A549 treated with AZD9567 at 1 μM for 4 hours (cell line): ENCODE results near the gene CCL18. TPM values are rescaled to one million over a fixed set of nuclear protein-coding genes. Genes with fewer than 3 reads are reported as not detected.

Experiments used
- total RNA-seq: library from RNA; stranded (reverse); fragments of 200-300 nt; extraction: Qiagen RNA extraction; gene quantifications from 5 replicates; pipeline ENCODE4 v1.2.3, GENCODE V29; 2022; ENCODE audit not compliant: insufficient read depth

CCL18 gene
- total RNA-seq: not detected in 5 replicates

DNA sequence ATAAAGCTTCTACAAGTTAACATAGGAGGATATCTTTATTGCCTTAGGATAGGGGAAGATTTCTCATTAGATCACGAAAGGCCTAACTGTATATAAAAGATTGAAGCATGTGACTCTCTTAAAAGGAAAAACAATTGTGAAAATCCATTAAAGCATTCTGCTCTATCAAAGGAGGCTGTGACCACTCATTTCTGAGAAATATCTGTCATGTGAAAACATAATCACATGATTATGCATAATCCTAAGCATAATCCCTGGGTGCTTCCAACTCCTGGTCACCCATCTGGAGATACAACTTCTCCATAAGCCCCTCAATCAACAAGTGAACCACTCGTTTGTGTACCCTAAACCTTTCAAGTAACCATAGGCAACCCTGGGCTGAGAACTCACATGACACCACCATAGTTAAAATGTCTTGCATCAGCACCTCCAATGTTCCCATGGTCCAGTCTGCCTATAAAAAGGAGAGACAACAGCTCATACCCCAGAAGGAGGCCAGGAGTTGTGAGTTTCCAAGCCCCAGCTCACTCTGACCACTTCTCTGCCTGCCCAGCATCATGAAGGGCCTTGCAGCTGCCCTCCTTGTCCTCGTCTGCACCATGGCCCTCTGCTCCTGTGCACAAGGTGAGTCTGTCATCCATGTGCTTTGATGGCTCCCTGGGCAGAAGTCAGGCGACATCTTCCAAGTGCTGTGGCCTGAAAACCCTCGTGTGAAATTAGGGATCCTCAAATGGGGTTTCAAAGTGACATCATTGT is at the start of gene CCL18:
TSS of gene CCL18 (plus strand) at position 487 of the 756 bp plus-strand sequence. CDS start at position 558, 71 bp downstream.

GRCh38 chr17:36017799-36018198 is 46.3 kb upstream of the CCL18 start, which contains the start of gene CCL23:
Gene CCL23 (minus strand): TSS chr17:36017972. CDS start chr17:36017897, 75 bp downstream.

DNA sequence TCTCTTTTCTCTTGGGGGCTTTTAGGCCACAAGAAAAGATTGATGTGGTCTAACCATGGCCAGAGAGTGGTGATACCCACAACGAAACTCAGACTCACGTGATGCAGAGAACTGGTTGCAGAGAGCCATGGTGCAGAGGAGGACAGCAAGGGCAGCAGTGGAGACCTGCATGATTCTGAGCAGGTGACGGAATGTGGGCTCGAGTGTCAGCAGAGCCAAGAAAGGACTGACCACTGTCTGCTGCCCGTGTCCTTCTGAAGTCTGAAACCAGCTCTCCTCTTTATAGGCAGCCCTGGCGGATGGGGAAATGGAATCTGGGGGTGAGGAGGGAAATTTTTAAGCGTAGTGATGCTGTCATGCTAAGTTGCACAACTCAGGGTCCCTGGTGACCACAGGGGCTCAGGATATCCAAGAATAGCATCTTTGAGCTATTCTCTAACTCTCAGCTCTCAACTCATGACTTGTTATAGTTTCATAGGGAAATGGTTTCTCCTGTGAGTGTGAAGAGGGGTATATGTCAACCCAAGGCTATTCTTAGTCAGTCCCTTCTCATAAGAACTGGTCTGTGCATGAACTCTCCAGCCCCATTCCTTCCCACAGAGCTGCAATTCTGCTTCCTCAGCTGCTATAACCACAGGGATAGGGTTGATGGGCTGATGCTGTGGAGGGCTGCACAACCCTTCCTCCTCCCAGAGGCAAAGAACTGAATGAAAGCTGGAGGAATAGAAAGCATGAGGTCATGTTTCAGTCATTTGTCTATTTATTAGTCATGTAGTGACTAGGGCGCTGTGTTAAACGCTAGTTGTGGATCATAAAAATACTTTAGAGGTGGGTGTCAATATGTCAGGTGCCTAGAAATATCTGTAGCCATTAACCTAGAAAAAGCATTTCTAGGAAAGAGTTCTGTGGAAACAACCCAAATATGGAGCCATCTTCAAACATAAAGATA is 26.1 kb downstream of the CCL18 start, which contains the start of gene CCL3:
TSS of gene CCL3 (minus strand) at position 256 of the 949 bp plus-strand sequence. CDS start at position 171, 85 bp downstream.

DNA sequence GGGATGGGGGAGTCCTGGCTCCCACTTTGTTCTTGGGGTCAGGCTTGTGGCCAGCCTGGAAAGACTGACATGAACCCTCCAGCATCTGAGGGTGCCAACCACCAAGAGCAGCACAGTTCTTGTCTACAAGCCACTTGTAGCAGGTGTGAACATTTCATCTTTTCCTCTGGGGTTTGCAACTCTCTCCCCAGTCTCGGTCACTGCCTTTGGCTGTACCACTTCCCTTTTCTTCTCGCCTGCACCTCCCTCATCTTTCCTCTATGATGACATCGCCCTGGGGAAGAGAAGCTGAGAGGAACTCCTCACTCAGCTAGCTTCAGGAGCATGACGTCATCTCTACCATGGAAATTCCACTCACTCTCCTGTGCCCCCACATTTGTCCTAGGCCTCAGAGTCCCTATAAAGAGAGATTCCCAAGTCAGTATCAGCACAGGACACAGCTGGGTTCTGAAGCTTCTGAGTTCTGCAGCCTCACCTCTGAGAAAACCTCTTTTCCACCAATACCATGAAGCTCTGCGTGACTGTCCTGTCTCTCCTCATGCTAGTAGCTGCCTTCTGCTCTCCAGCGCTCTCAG is 39.4 kb downstream of the CCL18 start, which contains the start of gene CCL4:
TSS of gene CCL4 (plus strand) at position 427 of the 575 bp plus-strand sequence. CDS start at position 506, 79 bp downstream.

Other genes starting within 250 kb of the CCL18 start
- gene HEATR9, start 195.4 kb upstream of the CCL18 start, total RNA-seq: not detected in 5 replicates
- 0.88 to 5.0 TPM (median 1.3 TPM) in 5 replicates for gene CCL5, start 183.9 kb upstream of the CCL18 start, total RNA-seq
- gene RDM1, start 133.5 kb upstream of the CCL18 start, total RNA-seq: 1.9 to 4.7 TPM (median 2.9 TPM) in 5 replicates
- not detected in 5 replicates for gene LYZL6, start 120.6 kb upstream of the CCL18 start, total RNA-seq
- not detected in 5 replicates for gene CCL16, start 82.8 kb upstream of the CCL18 start, total RNA-seq
- gene CCL14, start 77.5 kb upstream of the CCL18 start, total RNA-seq: not detected in 5 replicates
- gene CCL15, start 62.7 kb upstream of the CCL18 start, total RNA-seq: 0.07 to 0.10 TPM in 2 of 5 replicates, not detected in the others
- not detected in 5 replicates for gene CCL23, start 46.3 kb upstream of the CCL18 start, total RNA-seq
- gene CCL3, start 25.9 kb downstream of the CCL18 start, total RNA-seq: not detected in 5 replicates
- not detected in 5 replicates for gene CCL4, start 39.6 kb downstream of the CCL18 start, total RNA-seq
- gene TBC1D3B, start 112.4 kb downstream of the CCL18 start, total RNA-seq: 3.5 to 4.6 TPM (median 3.8 TPM) in 4 of 5 replicates, not detected in the other
- gene CCL3L1, start 132.5 kb downstream of the CCL18 start, total RNA-seq: not detected in 5 replicates
- gene CCL4L2, start 146.8 kb downstream of the CCL18 start, total RNA-seq: not detected in 5 replicates
- 0.10 to 0.60 TPM (median 0.27 TPM) in 4 of 5 replicates, not detected in the other for gene TBC1D3I, start 200.3 kb downstream of the CCL18 start, total RNA-seq